Neutrophil (primary cell): ENCODE measurements around the gene IQCM.

Experiments used
- H3K27ac ChIP-seq: fragments of 200-600 bp; sonication (generic); 2 replicates; pipeline ENCODE4 v1.5.1; 2016; ENCODE audit warnings: mild to moderate bottlenecking, moderate library complexity
- H3K27me3 ChIP-seq: fragments of 200-600 bp; sonication (generic); 2 replicates; pipeline ENCODE4 v1.6.0; 2016; ENCODE audit warnings: mild to moderate bottlenecking
- H3K36me3 ChIP-seq: fragments of 200-600 bp; sonication (generic); 2 replicates; pipeline ENCODE4 v1.5.1; 2017
- H3K4me1 ChIP-seq, 2 experiments: fragments of 200-600 bp in 1 of 2; sonication (generic) in 1 of 2; 1 replicate in 1 of 2; 2 replicates in 1 of 2; pipeline versions ENCODE4 v1.5.1 to v1.6.1; 2013 to 2016; ENCODE audit warnings: low read depth in 1 of 2, low read length in 1 of 2, mild to moderate bottlenecking in 1 of 2, moderate library complexity in 1 of 2; ENCODE audit not compliant: control insufficient read depth in 1 of 2, insufficient read depth in 1 of 2
- H3K4me3 ChIP-seq, 2 experiments: fragments of 200-600 bp in 1 of 2; sonication (generic) in 1 of 2; 1 replicate in 1 of 2; 2 replicates in 1 of 2; pipeline ENCODE4 v1.5.1; 2013 to 2016; ENCODE audit warnings: low read depth in 1 of 2, low read length in 1 of 2, mild to moderate bottlenecking in 1 of 2, moderate library complexity in 1 of 2
- H3K9me3 ChIP-seq: fragments of 200-600 bp; sonication (generic); 2 replicates; pipeline ENCODE4 v1.5.1; 2016
- TF ChIP-seq, protein P1 (sequence below): fragments of 200-600 bp; sonication (generic); IDR thresholded peaks from 2 replicates; pipeline ENCODE4 v1.5.1; 2016; ENCODE audit warnings: antibody characterized with exemption

IQCM gene

GRCh38 chr4:149735796-149736195 is 79.8 kb downstream of the IQCM start:
- Histone ChIP-seq H3K27ac (no peak overlapping the region), H3K4me3 (no peak overlapping the region), H3K27me3 (no peaks in the 10 kb centered on the region), H3K36me3 (no peaks in the 10 kb centered on the region), H3K9me3 (no peaks in the 10 kb centered on the region), H3K4me1 (no peaks in the 10 kb centered on the region)
- TF ChIP-seq, protein P1, sequence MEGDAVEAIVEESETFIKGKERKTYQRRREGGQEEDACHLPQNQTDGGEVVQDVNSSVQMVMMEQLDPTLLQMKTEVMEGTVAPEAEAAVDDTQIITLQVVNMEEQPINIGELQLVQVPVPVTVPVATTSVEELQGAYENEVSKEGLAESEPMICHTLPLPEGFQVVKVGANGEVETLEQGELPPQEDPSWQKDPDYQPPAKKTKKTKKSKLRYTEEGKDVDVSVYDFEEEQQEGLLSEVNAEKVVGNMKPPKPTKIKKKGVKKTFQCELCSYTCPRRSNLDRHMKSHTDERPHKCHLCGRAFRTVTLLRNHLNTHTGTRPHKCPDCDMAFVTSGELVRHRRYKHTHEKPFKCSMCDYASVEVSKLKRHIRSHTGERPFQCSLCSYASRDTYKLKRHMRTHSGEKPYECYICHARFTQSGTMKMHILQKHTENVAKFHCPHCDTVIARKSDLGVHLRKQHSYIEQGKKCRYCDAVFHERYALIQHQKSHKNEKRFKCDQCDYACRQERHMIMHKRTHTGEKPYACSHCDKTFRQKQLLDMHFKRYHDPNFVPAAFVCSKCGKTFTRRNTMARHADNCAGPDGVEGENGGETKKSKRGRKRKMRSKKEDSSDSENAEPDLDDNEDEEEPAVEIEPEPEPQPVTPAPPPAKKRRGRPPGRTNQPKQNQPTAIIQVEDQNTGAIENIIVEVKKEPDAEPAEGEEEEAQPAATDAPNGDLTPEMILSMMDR: no peak

DNA sequence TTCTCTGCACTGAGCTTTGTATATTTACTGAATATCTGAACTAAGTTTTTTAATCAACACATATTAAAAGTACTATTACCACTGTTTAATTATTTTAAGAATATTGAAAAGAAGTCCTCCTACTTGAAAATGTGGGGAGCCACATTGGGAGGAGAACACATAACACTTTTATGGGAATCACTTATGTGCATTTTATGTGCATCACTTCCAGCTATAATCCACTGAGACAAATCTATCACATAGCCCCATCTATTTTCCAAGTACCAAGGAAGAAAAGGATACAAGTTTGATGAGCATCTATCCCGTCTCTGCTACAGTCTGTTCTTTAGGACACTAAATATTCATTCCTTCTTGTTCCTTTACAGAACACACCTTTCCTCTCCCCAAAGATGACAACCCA is 87.2 kb downstream of the IQCM start:
- no peaks in the 10 kb centered on the region for H3K36me3 ChIP-seq
- TF ChIP-seq, protein P1: no peak
- no peaks in the 10 kb centered on the region for H3K4me1 ChIP-seq
- H3K9me3 ChIP-seq: no peaks in the 10 kb centered on the region
- no peaks in the 10 kb centered on the region for H3K27me3 ChIP-seq
- H3K27ac ChIP-seq: no peak overlapping the region
- H3K4me3 ChIP-seq: no peak overlapping the region

DNA sequence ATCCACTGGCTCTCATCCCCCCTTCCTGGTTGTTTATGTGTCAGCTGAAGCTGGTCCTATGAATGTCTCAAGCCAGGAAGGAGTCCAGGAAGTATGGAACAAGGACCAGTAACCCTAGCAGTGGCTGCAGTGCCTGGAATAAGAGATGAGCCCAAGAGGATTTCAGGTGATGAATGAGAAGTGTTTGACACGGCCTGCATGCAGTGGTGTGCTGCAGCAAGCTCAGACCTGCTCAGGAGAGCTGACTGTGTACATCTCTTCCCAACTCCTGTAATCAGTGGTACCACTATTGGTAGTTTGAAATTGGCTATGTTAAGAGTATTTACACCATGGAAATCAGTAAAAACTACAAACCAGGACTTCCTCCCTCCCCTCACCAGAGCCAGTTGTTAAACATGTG is 88.0 kb downstream of the IQCM start:
- H3K36me3 ChIP-seq: no peaks in the 10 kb centered on the region
- TF ChIP-seq, protein P1: no peak
- no peaks in the 10 kb centered on the region for H3K4me1 ChIP-seq
- H3K4me3 ChIP-seq: no peak overlapping the region
- H3K9me3 ChIP-seq: no peaks in the 10 kb centered on the region
- H3K27me3 ChIP-seq: no peaks in the 10 kb centered on the region
- H3K27ac ChIP-seq: no peak overlapping the region

- Histone ChIP-seq H3K27me3 (no peaks in the 10 kb centered on the region), H3K36me3 (no peaks in the 10 kb centered on the region), H3K9me3 (no peaks in the 10 kb centered on the region), H3K4me1 (no peaks in the 10 kb centered on the region), H3K4me3 (no peak overlapping the region), H3K27ac (no peak overlapping the region)
- TF ChIP-seq, protein P1: no peak
Observed at GRCh38 chr4:149723065-149723464, 92.6 kb downstream of the IQCM start.

- Histone ChIP-seq H3K4me1 (no peaks in the 10 kb centered on the region), H3K4me3 (no peak overlapping the region), H3K36me3 (no peaks in the 10 kb centered on the region), H3K9me3 (no peaks in the 10 kb centered on the region), H3K27ac (no peak overlapping the region), H3K27me3 (no peaks in the 10 kb centered on the region)
- TF ChIP-seq, protein P1: no peak
Observed at GRCh38 chr4:149719806-149720205, 95.8 kb downstream of the IQCM start.

DNA sequence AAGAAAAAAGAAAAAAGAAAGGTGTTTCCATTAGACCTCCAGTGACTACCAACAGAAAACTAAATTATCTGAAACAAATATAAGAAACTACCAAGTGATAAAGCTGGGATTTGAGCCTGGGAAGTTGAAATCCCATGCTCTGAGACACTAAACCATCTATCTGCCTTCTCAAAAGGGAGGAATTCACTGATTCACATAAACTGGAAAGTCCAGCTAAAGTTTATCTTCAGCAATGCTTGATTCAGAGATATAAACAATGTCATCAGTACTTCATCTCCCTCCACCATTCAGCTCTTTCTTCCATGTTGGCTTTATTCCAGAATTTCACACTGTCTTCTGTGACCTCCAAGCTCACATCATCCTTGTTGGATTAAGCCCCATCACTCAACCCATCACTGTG is 96.3 kb downstream of the IQCM start:
- H3K27me3 ChIP-seq: no peaks in the 10 kb centered on the region
- H3K4me1 ChIP-seq: no peaks in the 10 kb centered on the region
- H3K36me3 ChIP-seq: no peaks in the 10 kb centered on the region
- no peaks in the 10 kb centered on the region for H3K9me3 ChIP-seq
- no peak overlapping the region for H3K4me3 ChIP-seq
- H3K27ac ChIP-seq: no peak overlapping the region
- TF ChIP-seq, protein P1: no peak
